ENCODE results near the gene CAAP1. TPM values are rescaled to one million over a fixed set of nuclear protein-coding genes. Genes with fewer than 3 reads are reported as not detected.
"Not testable (repeated sequence)": the region's sequence is repeated elsewhere in the genome, so short reads cannot be mapped to it uniquely, and the experiment has no call there.

Gene CAAP1
- total and polyA plus RNA-seq, 5 experiments from 2014 or later, result 14.6 to 24.5 (median 17.8) TPM

DNA sequence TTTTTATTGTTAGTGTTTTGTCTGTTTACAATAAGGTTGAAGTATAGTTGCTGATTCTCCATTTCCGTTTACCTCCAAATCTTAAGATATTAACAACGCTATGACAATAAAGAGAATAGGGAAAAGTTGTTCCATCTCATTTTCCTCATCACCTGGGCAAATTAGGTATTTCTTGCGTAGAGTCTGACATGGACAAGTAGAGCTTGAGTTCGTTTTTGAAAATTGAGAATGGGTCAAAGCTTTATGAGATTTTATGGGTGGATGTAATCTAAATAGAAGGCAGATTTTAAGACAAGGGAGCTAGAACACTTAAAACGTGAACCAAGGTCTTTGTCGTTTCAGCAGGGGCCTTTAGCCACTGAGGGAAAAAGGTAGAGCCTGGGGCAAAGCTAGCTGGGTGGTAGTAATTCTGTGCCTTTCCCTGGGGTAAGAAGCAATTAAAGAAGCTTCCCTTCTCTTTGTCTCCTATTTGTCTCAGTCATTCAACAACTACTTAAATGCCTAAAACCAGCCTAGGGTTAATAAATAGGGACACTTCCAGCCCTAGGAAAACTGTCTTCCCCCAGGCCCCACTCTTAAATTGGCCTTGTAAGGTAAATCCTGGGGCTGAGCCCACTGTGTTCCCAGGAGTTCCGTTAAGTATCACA is 551 bp upstream of the CAAP1 start:
- Mint-ChIP-seq H3K9me3 (peaks cover 0 to 12% (median 5%) of the 10 kb centered on the region in 9 donors), H3K4me3 (peak overlapping the region; percentile 99 to 100 (median 100)), H3K27ac (peak overlapping the region; percentile 99 to 100 (median 100)), H3K4me1 (peaks cover 15 to 48% (median 38%) of the 10 kb centered on the region in 4 donors), H3K27me3 (no peaks in the 10 kb centered on the region), H3K36me3 (peaks cover 4 to 15% (median 7%) of the 10 kb centered on the region in 3 donors)
- no peak for ATAC-seq
- no peak for DNase-seq
- POLR2A ChIA-PET, result interaction anchor here (0.8 to 2.5 kb wide), 4 partner anchors 46 to 63 kb away, joined by 4 to 18 read pairs (median 10); partner anchors contain the start of genes IFT74 and PLAA

DNA sequence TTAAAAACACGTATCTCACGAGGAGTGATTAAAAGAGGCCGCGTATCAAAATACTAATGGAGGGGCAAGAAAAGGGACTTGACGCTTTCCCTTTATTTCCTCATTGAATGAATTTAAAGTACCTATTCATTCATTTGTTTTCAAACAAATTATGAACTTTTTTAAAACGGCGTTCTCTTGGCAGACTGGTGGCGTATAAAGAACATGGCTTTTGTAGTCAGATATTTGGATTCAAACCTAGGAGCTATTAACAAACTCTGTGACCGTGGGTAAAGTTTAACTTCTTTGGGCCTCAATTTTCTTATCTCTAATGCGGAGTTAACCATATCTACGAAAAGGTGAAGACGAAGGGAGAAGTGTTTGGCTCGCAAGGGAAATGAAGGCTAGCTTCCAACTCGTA is 876 bp downstream of the CAAP1 start:
- Mint-ChIP-seq H3K27ac (peak overlapping the region; percentile 99 to 100 (median 100)), H3K36me3 (peaks cover 10 to 15% (median 13%) of the 10 kb centered on the region in 3 donors), H3K27me3 (no peaks in the 10 kb centered on the region), H3K4me3 (peak overlapping the region; percentile 99 to 100 (median 100)), H3K9me3 (peaks cover 0 to 12% (median 5%) of the 10 kb centered on the region in 9 donors), H3K4me1 (peaks cover 18 to 51% (median 42%) of the 10 kb centered on the region in 4 donors)
- POLR2A ChIA-PET, result interaction anchor here (1.6 to 2.5 kb wide), 3 partner anchors 54 to 64 kb away, joined by 4 to 18 read pairs (median 13); partner anchors contain the start of genes IFT74 and PLAA
- DNase-seq (peak in 2 of 10 donors; percentile 1 to 8), ATAC-seq (no peak)

DNA sequence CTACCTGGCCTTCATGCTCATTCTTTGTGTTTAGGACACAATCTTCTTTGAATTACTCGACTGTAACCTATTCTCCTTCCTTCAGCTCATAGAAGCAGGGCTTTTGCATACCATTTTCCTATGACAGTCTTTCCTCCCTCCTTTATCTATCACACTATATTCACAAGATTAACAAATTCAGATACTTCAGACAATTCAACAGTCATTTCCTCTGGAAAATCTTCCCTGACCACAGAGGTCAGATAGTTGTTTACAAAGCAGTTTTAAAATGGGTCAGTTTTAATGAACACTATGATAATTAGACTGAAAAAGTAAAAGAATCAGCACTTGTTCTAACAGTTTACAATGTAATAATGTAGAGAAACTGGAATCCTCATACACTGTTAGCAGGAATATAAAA is 4.3 kb downstream of the CAAP1 start:
- Mint-ChIP-seq H3K9me3 (peaks cover 0 to under 1% (median 0%) of the 10 kb centered on the region in 9 donors), H3K4me1 (peaks cover 18 to 49% (median 41%) of the 10 kb centered on the region in 4 donors), H3K36me3 (peaks cover 17 to 39% (median 21%) of the 10 kb centered on the region in 3 donors), H3K27ac (no peak overlapping the region), H3K27me3 (no peaks in the 10 kb centered on the region), H3K4me3 (peak overlapping the region in 1 of 10 donors; percentile 3)
- POLR2A ChIA-PET, result no interaction called here
- DNase-seq (no peak), ATAC-seq (no peak)

DNA sequence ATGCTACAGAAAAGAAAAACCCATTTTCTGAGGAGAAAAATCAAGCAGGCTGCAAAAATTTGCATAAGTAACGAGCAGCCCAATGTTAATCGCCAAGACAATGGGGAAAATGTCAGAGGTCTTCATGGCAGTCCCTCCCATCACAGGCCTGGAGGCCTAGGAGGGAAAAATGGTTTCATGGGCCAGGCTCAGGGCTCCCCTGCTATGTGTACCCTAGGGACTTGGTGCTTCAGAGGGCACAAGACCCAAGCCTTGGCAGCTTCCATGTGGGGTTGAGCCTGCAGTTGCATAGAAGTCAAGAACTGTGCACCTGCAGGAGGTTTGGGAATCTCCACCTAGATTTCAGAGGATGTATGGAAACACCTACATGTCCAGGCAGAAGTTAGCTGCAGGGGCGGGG is 10.4 kb downstream of the CAAP1 start:
- peaks cover 43 to 90% (median 68%) of the 10 kb centered on the region in 3 donors for H3K36me3 Mint-ChIP-seq
- POLR2A ChIA-PET, result no interaction called here

DNA sequence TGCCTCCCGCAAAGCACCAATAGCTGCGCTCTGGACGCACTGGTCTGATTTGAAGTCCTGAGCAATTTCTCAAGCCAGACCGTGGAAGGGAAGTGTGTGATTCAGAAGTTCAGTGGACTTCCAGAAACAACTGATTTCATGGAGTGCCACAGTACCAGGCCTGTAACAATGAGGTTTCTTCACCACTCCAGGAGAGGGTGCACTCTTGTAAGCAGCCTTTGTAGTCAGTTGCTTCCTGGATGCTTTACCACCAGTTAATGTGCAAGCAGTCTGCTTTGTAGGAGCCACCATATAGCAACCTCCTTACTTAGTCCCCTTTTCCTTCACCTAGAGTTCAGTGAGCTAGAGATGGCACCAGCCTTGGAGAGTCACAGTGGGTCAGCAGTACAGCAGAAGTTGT is 12.3 kb downstream of the CAAP1 start:
- ATAC-seq (no peak), DNase-seq (no peak)
- H3K9me3 Mint-ChIP-seq, result peaks cover 0 to 28% (median 17%) of the 10 kb centered on the region in 9 donors
- H3K36me3 Mint-ChIP-seq, result peaks cover 45 to 81% (median 70%) of the 10 kb centered on the region in 3 donors
- peaks cover 0 to 3% (median 0%) of the 10 kb centered on the region in 4 donors for H3K4me1 Mint-ChIP-seq
- H3K27me3 Mint-ChIP-seq, result no peaks in the 10 kb centered on the region
- H3K27ac Mint-ChIP-seq, result no peak overlapping the region
- H3K4me3 Mint-ChIP-seq, result no peak overlapping the region
- POLR2A ChIA-PET, result no interaction called here

More for the DNA sequence above, 10.4 kb downstream of the CAAP1 start:
- DNase-seq, result no peak
- peaks cover 0 to 28% (median 17%) of the 10 kb centered on the region in 9 donors for H3K9me3 Mint-ChIP-seq
- H3K4me3 Mint-ChIP-seq, result no peak overlapping the region
- H3K27me3 Mint-ChIP-seq, result no peaks in the 10 kb centered on the region
- H3K4me1 Mint-ChIP-seq, result peaks cover 0 to 3% (median 0%) of the 10 kb centered on the region in 4 donors
- no peak overlapping the region for H3K27ac Mint-ChIP-seq
- no peak for ATAC-seq

DNA sequence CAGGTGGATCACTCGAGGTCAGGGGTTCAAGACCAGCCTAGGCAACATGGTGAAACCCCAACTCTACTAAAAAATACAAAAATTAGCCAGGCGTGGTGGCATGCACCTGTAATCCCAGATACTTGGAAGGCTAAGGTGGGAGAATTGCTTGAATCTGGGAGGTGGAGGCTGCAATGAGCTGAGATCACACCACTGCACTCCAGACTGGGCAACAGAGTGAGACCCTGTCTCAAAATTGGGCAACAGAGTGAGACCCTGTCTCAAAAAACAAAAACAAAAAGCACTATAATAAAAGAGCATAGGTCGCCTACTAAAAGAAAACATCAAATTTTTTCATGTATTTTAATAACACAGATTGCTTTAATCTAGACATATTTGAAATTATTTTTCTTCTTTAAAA is 17.4 kb downstream of the CAAP1 start:
- Mint-ChIP-seq H3K9me3 (peaks cover 0 to 17% (median 9%) of the 10 kb centered on the region in 9 donors), H3K36me3 (peaks cover 20 to 49% (median 36%) of the 10 kb centered on the region in 3 donors)
- H3K4me3 Mint-ChIP-seq, H3K4me1 Mint-ChIP-seq, H3K27me3 Mint-ChIP-seq, ATAC-seq, DNase-seq, H3K27ac Mint-ChIP-seq, POLR2A ChIA-PET: not testable (repeated sequence)

DNA sequence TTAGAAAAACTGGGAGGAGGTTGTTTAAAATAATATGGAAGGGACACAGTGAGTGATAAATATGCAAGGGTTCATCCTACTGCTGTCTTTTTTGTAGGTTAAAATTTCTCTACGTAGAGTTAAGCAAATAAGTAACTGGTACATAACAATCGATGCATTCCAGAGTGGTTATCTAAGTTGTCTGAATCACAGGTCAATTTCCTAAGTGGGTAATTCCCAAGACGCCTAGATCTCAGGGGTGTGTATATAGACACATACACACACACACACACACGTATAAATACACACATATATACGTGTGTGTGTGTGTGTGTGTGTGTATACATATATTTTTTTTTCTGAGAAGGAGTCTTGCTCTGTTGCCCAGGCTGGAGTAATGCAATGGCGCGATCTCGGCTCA is 22.3 kb downstream of the CAAP1 start:
- peaks cover 0 to 1% (median 0%) of the 10 kb centered on the region in 4 donors for H3K4me1 Mint-ChIP-seq
- ATAC-seq (no peak), DNase-seq (no peak)
- peaks cover 0 to 39% (median 7%) of the 10 kb centered on the region in 3 donors for H3K36me3 Mint-ChIP-seq
- no peaks in the 10 kb centered on the region for H3K27me3 Mint-ChIP-seq
- H3K4me3 Mint-ChIP-seq, result no peak overlapping the region
- POLR2A ChIA-PET, result no interaction called here
- no peak overlapping the region for H3K27ac Mint-ChIP-seq
- H3K9me3 Mint-ChIP-seq, result no peaks in the 10 kb centered on the region

DNA sequence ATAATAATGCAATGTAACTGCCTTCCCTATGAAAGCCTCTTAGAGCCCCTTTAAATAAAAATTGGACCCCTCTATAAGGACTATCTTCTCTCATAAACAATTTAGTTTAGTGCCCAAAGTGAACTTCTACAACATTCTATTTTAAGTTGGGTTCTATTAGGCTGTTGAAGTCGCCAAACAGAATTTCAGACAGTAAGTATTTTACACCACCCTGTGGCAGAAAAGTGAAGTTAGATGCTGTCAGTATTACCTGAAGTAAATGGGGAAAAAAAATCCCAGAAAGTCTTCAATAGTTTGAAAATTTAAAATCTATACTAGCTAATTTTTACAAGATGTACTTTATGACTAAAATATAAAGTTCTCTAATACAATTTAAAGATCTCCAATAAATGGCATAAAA is 29.5 kb downstream of the CAAP1 start:
- no peaks in the 10 kb centered on the region for H3K27me3 Mint-ChIP-seq
- POLR2A ChIA-PET, result no interaction called here
- H3K36me3 Mint-ChIP-seq, result peaks cover 4 to 38% (median 15%) of the 10 kb centered on the region in 3 donors
- DNase-seq (no peak), ATAC-seq (no peak)
- no peaks in the 10 kb centered on the region for H3K9me3 Mint-ChIP-seq
- H3K27ac Mint-ChIP-seq, result peak overlapping the region in 1 of 10 donors; percentile 45
- H3K4me1 Mint-ChIP-seq, result peaks cover 0 to 9% (median 0%) of the 10 kb centered on the region in 4 donors
- no peak overlapping the region for H3K4me3 Mint-ChIP-seq

DNA sequence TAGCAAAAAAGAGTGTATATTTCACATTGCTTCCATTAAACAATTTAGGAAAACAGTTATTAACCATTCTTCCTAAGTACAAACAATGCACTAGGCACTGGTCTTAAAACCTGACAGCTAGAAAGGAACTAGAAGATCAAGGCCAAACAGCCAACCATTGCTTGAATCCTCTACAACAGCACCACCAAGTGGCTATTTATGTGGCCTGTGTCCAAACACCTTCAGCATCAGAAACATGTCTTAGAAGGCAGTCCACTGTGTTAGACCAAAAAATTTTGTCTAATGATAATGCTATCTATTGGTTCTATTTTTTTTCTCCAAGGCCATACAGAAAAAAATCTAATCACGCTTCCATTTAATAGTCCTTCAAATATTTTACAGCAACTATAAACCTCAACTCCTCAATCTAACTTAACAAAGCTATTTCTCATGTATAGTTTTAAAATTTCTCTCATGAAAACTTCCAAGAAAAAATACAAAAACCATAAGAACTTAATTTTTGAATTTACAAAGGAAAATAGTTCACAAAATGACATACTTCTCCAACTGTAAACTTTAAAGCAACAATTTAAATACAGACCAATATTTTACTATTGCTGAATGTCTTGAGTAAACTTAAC is 36.1 kb downstream of the CAAP1 start:
- peak in 2 of 10 donors; percentile 1 to 2 for DNase-seq
- Mint-ChIP-seq H3K4me3 (no peak overlapping the region), H3K4me1 (peaks cover 0 to 3% (median 1%) of the 10 kb centered on the region in 4 donors), H3K27ac (no peak overlapping the region), H3K36me3 (peaks cover 4 to 48% (median 35%) of the 10 kb centered on the region in 3 donors), H3K27me3 (no peaks in the 10 kb centered on the region), H3K9me3 (peaks cover 0 to 2% (median 0%) of the 10 kb centered on the region in 9 donors)
- ATAC-seq, result no peak
- POLR2A ChIA-PET, result no interaction called here

DNA sequence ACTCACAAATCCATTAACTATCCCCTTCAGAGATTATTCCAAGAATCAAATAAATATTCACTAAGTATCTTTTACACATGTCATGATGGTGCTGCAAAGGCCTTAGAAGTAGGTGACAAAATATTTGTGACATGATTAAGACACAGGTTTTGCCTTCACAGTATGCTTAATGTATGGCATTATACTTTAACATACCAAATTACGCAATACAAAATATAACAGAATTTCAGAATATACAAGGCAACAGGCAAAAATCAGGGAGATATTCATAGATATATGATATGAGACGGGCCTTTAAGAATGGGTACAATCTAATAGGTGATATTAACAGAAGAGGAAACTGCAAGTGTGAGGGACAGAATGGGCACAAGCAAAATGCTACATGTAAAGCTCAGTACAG is 41.6 kb downstream of the CAAP1 start:
- Mint-ChIP-seq H3K27me3 (no peaks in the 10 kb centered on the region), H3K4me1 (peaks cover 0 to 3% (median 1%) of the 10 kb centered on the region in 4 donors), H3K27ac (peak overlapping the region in 2 of 10 donors; percentile 5 to 24), H3K4me3 (no peak overlapping the region), H3K36me3 (peaks cover 0 to 50% (median 14%) of the 10 kb centered on the region in 3 donors), H3K9me3 (no peaks in the 10 kb centered on the region)
- ATAC-seq (no peak), DNase-seq (no peak)
- POLR2A ChIA-PET, result no interaction called here

DNA sequence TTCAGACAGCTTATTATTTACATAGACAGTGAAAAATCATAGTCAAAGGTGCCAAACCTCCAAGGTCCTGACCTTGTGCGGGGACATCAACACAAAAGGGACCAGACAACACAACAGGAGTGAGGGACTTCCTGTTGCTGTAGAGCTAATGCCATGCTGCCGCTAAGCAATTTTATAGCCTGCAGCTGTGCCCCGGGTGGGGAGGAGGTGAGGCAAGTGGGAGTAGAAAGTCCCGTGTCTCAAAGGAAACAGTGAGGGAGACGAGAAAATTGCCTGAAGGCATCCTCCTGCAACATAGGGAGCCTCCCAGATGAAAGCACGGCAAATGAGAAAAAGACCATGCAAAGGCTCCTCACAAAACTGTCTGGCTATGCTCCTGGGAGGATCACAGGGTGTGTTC is 58.8 kb downstream of the CAAP1 start:
- Mint-ChIP-seq H3K27me3 (no peaks in the 10 kb centered on the region), H3K36me3 (peaks cover 3 to 17% (median 8%) of the 10 kb centered on the region in 3 donors), H3K4me3 (no peak overlapping the region), H3K4me1 (peaks cover 0 to 3% (median 1%) of the 10 kb centered on the region in 4 donors), H3K9me3 (peaks cover 0 to 3% (median 0%) of the 10 kb centered on the region in 9 donors), H3K27ac (peak overlapping the region in 2 of 10 donors; percentile 13 to 74)
- POLR2A ChIA-PET, result no interaction called here
- ATAC-seq (no peak), DNase-seq (no peak)

DNA sequence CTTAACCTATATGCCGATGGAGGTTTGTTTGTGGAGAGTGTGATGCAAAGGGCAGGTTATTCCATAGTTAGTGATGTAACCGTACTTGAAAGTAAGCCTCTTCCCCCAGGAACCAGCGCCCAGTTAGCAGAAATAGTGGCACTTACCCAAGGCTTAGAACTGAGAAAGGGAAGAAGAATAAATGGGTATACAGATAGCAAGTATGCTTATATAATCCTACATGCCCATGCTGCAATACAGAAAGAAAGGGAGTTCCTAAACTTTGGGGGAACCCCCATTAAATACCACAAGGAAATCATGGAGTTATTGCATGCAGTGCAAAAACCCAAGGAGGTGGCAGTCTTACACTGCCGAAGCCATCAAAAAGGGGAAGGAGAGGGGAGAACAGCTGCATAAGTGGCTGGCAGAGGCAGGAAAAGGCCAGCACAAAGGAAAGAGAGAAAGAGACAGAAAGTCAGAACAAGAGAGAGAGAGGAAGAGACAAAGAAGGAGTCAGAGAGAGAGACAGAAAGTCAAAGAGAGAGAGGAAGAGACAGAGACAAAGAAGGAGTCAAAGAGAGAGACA is 64.1 kb downstream of the CAAP1 start:
- H3K36me3 Mint-ChIP-seq, H3K27ac Mint-ChIP-seq, H3K4me3 Mint-ChIP-seq, POLR2A ChIA-PET, H3K27me3 Mint-ChIP-seq, H3K4me1 Mint-ChIP-seq, ATAC-seq, H3K9me3 Mint-ChIP-seq, DNase-seq: not testable (repeated sequence)

DNA sequence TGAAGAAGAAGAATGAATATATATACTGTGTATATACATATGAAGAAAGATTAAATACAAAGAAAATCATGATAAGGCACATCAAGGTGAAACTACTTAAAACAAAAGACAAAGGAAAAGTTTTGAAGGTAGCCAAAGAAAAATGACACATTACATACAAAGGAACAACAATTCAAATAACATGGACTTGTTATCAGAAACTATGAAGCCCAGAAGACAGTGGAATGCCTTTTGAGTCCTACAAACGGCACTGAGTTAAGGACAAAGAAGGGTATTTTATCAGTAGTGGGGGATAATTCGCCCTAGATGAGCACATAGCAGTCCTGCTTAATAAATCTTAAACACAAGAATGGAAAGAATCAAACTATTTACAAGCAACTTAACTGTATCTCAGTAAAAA is 77.8 kb downstream of the CAAP1 start:
- H3K4me1 Mint-ChIP-seq, result no peaks in the 10 kb centered on the region
- POLR2A ChIA-PET, result no interaction called here
- no peak for DNase-seq
- H3K27ac Mint-ChIP-seq, result peak overlapping the region in 1 of 10 donors; percentile 52
- H3K4me3 Mint-ChIP-seq, result no peak overlapping the region
- no peaks in the 10 kb centered on the region for H3K36me3 Mint-ChIP-seq
- no peaks in the 10 kb centered on the region for H3K9me3 Mint-ChIP-seq
- peaks cover 0 to 8% (median 0%) of the 10 kb centered on the region in 5 donors for H3K27me3 Mint-ChIP-seq
- ATAC-seq, result no peak

Measured in naive thymus-derived CD8-positive, alpha-beta T cell (primary cell).